GM18519 (cell line): ENCODE data around the gene LSM3.
A peak's percentile ranks its signal among the peaks of the same experiment; 100 is the strongest.

Experiments
- ATAC-seq: cut with Tn5 transposase; IDR thresholded peaks from one replicate; pipeline ENCODE4 v1.9.1; 2021; ENCODE audit warnings: mild to moderate bottlenecking, moderate library complexity; ENCODE audit not compliant: unreplicated experiment, low FRiP score

LSM3 gene

DNA sequence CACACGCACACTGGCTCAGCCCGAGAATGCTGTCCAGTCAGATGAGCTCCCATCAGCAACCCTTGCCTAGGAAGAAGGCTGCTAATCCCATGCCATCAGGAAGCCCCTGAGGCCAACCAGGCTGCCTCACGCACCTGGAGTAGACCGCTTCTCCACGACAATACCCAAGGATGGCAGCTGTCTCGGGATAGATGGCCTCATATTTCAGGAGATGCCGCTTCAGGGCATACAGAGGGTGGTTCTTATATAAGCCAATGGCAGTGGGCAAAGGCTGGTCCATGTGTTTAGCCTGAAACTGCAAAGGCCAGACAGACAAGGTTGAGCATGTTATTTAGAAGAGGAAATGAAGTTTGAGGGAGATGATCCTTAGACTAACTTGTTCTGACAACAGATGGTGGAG is 22.4 kb upstream of the LSM3 start:
- ATAC-seq, result no peak

DNA sequence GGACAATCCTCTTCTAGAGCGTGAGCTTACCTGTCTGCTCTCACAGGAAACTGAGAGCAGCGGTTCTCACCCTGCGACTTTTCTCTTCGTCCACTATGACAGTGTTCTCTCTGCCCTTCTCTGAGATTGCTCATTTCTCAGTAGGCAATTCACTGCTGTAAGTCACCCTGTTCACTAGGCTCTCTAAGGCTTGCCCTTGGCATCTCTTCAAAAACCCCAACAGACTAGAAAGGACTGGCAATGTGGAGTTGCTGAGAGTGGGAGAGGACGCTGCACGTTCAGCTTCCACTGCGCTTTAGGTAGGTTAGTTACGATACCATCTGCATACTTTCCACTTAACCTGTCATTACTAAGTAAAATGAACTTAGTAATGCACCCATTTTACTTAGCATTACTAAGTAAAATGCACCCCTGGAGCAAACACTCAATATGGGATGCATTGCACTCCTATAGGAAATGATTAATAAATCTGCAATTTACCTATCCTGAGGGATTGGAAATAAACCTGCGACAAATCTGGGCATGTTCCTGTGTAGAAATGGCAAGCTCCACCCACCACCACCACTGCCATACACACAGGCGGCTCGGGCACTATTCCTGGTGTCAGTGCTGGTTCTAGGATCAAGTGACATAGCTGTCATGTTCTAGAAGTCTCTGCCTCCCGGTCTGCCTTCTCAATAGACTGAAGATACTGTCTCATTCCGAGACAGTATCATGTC is 21.6 kb upstream of the LSM3 start:
- no peak for ATAC-seq

DNA sequence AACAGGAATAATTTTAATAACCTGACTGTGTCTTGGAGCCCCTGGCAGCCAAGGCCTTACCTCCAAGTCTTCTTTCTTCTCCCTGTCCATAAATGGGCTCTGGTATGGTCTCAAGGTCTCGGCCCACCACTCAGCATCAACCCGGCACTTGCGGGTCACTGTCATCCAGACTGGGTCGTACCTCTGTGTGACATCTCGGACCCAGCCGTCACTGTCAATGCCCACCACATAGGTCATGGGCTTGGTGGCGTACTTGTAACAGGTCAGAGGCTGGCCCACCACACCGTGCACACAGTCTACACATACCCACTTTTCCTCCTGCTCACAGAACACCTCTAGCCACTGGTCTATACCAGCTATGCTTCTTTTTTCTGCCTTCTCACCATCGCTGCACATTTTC is 20.7 kb upstream of the LSM3 start:
- no peak for ATAC-seq

DNA sequence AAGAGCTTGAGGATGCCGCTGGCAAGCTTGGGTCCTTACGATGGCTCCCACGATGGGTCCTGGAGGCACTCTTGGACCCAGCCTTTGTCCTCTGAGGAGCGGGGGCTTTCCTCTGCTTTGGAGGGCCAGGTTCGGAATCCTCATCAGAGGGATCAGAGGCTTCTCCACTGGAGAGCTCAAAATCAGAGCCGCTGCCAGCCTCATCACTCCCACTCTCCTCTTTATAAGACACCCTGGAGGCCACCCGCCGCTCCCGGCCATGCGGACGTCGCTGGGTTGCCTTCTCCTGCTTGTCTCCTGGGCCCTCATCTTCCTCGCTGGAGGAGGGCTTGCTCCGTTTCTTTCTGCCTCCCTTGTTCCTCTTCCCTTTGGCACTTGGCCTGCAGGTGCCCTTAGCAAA is 20.2 kb upstream of the LSM3 start:
- no peak for ATAC-seq

DNA sequence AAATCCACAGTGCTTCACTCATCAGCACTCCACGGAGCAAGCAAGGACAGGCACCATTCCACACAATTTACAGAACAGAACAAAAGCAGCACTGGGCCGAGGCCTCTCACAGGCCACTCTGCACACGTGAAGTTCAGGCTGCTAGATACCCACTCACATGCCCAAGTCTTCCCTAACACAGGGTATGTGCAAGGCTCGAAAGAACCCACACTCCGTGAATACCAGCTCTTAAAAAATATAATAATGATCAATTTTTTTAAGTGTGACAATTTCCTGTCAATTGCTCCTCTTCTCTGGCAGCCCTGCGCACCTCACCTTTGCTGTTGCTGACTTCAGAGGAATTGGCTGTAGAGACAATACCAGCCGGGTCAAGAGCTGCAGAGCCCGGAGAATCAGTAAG is 19.2 kb upstream of the LSM3 start:
- ATAC-seq, result no peak

DNA sequence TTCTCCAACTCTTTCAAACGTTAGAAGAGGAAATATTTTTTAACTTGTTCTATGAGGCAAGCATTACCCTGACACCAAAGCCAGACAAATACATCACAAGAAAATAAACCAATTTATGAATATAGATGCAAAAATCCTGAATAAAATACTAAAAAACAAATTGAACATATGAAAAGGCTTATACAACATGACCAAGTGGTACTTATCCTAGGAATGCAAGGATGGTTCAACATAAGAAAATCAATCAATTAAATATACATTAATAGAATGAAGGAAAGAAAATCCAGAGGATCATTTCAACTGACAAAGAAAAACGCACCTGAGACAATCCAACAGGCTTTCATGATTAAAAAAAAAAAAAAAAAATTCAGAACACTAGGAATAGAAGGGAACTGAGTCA is 17.3 kb upstream of the LSM3 start:
- ATAC-seq, result no peak

DNA sequence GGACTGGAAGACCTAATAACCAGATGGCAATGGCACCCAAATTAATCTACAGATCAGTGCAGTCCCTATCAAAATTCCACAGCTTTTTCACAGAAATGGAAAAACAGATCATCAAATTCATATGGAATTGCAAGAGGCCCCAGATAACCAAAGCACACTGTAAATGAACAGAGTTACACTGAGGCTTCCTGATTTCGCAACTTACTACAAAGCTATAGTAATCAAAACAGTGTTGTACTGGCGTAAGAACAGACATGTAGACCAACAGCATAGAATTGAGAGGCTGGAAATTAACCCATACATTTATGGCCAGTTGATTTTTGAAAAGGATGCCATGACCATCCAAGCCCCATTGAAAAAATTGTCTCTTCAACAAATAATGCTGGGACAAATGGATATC is 16.4 kb upstream of the LSM3 start:
- no peak for ATAC-seq

DNA sequence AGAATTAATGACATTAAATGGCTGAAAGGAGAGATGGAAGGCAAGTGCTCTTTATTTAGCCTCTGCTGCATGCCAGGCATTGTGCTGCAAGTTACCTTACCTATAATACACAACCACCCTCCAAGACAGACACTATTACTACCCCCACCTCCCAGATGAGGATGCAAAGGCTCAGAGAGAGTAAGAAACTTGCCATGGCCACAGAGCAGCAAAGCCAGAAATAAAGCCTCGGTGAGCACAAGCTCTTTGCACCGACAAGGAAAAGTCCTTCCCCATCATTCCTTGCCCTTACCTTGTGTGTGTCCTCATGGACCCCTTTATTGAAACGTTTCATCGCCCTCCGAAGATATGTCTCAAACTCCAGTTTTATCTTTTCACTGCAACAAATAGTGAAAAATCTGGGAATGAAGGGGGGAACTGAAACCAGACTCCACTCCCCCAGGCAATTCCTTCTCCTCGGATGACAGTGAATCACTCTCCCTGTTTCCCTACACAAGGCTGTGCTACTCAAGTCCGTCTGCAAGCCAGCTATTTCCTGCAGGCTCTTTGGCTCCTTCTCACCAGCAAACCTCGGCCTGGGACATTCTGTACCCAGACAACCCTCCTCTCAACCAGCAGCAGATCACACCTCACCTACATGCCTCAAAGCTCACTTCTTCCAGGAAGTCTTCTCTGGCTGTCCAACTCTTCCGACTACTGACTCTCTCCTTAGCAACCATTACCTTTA is 11.6 kb upstream of the LSM3 start:
- no peak for ATAC-seq

DNA sequence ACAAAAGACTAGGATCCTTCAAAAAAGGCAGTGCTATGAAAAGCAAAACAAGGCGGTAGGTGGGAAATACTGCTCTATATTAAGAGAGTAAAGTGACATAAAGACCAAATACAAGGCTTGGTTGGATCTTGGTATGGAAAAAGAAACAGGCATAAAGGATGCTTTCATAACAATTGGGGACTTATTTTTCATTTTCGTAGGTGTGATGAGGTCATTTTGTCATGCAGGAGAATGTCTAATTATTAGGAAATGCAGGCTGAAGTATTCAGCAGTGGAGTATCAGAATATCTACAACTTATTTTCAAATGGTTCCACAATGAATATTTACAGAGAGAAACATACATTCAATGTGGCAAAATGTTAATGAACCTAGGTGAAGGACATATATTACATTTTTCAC is 9.2 kb upstream of the LSM3 start:
- ATAC-seq, result no peak

DNA sequence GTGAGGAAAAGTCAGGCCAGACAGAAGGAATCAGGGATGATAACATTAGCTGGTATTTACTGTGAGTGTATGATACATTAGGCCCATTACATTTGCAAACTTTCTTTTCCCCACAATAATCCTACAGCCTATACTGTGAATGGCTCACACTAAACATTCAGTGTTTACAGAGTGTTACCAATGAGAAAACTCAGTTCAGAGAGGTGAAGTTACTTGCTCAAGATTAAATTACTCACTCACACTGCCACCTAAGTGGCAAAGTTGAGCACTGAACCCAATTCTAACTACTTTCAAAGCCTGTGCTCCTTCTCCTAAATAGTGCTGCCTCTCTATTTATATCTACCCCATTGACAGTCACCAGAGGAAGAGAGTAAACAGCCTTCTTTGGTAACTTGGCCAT is 8.7 kb upstream of the LSM3 start:
- no peak for ATAC-seq

DNA sequence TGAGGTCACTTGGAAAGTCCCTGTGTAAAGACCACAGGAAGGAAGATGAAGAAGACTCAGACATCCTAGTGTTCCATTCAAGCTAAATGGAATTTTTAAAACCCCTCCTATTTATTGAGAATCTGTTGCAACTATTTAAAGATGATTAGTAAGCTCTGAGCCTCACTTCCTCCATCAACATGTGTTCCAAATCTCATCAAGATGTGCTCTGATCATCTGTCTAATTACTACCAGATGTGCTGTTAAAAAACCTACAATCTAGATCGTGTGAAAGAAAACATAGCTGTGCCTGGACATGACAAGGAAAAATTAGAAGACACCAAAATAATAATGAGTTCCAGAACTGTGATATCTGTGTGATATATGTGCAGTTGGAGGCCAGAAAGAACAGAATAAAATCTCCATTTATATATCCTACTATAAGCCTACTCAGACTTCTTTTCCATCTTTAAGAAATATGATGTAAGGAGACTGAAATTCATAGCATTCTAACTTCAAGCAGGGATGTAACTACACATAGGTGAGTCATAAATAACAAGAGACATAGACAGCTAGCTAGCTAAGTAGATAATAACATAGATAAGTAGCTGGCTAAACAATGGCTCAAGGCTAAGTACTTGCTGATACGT is 8.0 kb upstream of the LSM3 start:
- ATAC-seq, result no peak

DNA sequence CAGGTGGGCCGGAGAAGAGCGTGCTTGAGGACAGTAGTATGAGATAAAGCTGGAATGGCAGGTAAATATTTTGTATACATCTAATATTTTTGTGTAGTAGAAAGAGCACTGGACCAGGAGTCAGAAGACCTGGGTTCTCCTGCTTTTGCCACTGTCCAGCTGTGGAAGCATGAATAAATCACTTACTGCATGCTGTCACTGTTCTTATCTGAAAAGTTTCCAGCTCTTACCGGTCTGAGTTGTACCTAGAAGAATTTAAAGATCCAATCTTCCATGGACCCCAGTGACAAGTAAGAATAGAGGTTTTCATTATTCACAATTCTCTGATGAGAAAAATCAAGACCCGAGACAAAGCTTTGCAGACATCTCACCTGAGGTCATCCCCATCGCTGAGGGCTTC is 6.1 kb upstream of the LSM3 start:
- ATAC-seq, result no peak

DNA sequence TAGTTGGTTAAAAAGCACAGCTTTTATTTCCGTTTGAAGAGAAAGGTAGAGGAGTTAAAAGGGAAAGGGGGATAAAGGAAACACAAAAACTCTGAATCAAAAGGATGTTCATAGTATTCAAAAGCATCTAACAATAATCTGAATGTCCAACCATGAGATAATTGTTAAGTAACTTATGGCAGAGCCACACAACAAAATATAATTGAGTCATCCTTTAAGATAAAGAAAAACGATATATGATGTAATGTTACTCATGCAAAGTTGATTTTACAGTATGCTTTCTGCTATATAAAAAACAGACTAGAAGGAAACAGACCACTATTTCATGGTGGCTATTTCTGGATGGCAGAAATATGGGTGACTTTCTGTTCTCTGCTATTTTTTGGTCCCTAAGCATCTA is 4.1 kb upstream of the LSM3 start:
- no peak for ATAC-seq

DNA sequence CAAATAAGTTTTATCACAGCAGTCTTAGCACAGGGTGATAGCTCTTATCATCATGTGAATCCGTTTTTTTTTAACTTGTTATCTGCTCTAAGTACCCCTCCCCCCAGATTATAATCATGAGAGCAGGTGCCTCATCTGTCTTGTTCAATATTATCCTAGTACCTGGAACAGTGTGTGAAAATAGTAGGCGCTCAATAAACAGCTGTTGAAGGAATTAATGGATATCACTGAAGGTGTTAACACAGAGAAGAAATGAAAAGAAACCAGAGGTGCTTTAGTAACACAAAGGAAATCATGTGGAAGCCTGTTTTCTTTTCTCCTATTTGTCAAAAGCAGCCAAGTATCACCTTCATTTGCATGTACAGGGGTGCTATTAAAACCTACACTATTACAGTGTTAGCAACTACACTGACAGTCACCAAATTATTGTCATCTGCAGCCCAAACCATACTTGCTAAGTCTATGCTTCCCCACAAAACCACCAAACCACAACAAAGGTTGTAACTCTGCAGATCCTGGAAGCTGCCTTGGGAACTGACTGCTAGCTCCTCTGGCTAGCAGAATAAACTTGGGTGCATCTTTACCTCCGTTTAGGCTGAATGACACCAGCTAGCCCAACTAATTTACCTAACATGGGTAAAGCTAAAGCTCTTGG is 3.1 kb upstream of the LSM3 start:
- ATAC-seq, result peak; percentile 25

DNA sequence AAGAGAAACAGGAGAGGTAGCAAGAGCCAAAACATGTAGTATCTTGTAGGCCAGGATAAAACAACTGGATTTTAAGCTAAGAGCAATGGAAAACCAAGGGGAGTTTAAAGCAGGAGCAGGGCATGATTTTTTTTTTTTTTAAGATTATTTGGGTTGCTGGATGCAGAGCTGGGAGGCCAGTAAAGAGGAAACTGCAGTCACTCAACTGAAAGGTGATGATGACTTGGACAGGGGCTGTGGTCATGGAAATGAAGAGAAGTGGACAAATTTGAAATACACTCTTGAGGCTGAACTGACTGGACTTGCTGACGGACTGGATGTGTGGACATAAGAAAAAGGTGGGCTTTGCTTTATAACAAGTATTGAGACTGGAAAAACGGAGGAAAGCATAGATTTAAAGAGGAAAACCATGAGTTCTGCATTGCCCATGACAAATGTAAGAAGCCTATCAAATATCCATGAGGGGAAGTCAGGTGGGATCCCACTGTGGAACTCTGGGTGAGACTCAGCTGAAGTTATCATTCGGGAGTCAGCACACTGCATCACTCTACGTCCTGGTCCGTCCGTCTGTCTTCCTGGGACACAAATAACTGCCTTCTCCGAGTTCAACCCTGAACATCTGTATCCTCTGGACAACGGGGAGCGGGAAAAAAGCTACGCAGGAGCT is 904 bp upstream of the LSM3 start:
- ATAC-seq, result peak; percentile 1

DNA sequence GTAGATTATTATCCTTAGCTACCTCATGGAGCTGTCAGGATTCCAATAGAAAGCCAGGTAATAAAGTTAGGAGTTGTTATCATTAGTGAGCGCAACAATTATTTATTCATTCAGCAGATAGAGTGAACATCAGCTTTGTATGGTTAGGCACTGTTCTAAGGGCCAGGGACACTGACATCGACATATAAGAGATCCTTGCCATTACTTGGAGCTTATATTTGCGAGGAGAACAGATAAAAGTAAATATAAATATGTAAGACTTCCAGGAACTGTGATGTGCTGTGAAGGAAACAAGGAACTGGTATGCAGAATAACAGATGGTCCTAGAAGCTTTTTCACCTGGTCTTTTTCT is 473 bp downstream of the LSM3 start:
- no peak for ATAC-seq

DNA sequence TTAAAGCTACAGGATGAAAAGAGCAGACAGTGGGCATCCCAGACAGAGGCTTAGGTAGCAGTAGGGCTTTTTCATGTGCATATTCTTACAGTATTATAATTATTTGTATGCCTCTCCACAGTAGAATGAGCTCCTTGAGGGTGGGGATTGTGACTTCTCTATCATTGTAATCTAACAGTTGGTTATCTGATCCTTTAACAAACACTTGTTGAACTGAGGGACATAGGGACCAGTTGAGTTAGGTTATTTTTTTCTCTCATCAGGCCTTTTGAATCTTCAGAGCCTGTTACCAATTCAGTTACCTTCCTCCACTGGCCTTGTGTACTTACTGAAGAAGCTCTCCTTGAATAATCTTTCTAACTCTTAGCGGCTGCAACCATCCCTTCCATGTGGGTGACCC is 1.2 kb downstream of the LSM3 start:
- ATAC-seq, result no peak

DNA sequence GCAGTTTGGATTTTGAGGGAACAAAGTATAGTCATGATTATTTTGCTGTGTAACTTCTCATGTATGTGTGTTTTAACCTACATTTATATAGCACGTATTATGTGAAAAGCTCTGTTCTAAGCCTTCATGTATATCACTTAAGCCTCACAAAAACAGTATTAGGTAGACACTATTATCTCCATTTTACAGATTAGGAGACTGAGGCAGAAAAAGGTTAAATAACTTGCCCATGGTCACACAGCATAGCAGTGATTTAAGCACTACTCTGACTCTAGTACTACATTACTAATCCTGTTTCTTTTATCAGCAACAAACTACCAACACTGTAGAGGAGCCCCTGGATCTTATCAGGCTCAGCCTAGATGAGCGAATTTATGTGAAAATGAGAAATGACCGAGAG is 2.6 kb downstream of the LSM3 start:
- no peak for ATAC-seq

DNA sequence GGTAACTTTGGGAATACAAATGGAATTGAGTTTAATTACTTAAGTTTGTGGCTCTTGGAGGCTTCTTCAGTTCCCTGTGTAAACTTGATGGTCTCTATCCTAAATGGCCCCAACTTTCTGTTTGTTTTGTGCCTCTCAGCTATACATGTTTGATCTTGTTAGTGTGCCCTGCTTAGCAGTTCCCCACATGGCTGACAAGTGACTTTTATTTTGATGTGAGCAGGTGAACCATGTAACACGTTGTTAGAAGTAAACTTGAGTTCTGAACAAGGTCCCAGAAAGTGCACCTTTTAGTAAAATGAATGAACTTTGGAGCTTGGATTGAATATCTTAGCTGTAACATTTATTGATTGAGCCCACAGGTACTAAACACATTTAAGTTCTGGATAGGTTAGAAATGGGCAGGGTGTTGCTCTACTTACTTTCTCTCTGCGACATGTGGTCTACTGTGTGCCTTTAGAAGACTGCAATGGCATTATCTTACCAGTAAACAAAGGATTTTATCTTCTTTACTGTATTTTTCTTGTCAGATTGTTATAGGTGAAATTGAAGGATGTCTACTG is 4.5 kb downstream of the LSM3 start:
- ATAC-seq, result no peak

DNA sequence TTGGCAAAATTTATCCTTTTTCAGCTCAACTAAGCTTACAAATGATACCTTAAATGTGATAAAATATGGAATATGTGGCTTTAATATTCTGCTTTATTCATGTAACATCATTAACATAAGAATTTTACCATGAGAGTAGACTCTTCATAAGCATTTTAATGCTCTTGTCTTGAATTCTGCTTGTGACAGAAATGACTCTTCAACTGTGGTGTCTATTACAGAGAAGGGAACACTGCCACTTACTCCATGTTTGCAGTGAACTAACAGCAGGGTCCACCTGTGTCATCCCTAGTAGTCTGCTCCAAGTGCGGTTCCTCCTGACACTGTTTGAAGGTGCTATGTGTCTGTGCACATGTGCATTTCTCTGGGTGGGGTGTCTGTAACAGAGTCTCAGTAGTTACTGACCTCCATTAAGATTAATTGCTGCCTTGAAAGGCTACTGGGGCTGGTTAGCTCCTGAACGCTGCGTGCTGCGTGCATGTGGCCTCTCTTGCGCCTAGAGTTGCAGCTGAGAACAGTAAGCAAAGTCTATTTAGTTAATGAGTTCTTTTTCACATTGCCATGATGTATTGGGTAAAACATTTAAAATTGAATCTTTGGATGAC is 8.3 kb downstream of the LSM3 start:
- ATAC-seq, result no peak
